Measurements from ENCODE around the gene ARHGAP6. TPM values are rescaled to one million over a fixed set of nuclear protein-coding genes. Genes with fewer than 3 reads are reported as not detected.
A peak's percentile ranks its signal among the peaks of the same experiment; 100 is the strongest.

The ARHGAP6 gene
- total RNA-seq, 1 donor from 2014 or later: 1.2 TPM

- no peak overlapping the region for H3K9ac ChIP-seq
- no peak overlapping the region for H3K27ac ChIP-seq
- Mint-ChIP-seq H3K4me1 (peaks cover 17% of the 10 kb centered on the region), H3K36me3 (peaks cover 2% of the 10 kb centered on the region), H3K4me3 (no peak overlapping the region), H3K27me3 (ENCODE audit: insufficient read depth, low read depth) (peaks cover 4% of the 10 kb centered on the region), H3K27ac (peak overlapping the region; percentile 26), H3K9me3 (no peaks in the 10 kb centered on the region)
- H2AFZ ChIP-seq (replicated peaks): no peak overlapping the region
- H4K20me1 ChIP-seq (ENCODE audit: low read depth): no peaks in the 10 kb centered on the region
- TF ChIP-seq CTCF (IDR thresholded peaks at IDR 0.05) (no peak), EZH2phosphoT487 (IDR thresholded peaks at IDR 0.05) (no peak), EZH2 (IDR thresholded peaks at IDR 0.05) (no peak)
- H3K4me2 ChIP-seq: no peak overlapping the region
- DNase-seq (ENCODE audit: low spot score): peak; percentile 11
- H3K4me3 ChIP-seq: no peak overlapping the region
- H3K27me3 ChIP-seq: no peaks in the 10 kb centered on the region
- H3F3A ChIP-seq (ENCODE audit: low read depth): no peaks in the 10 kb centered on the region
- no peaks in the 10 kb centered on the region for H3K79me2 ChIP-seq (ENCODE audit: low read depth)
- peaks cover 7% of the 10 kb centered on the region for H3K4me1 ChIP-seq
- no peaks in the 10 kb centered on the region for H3K36me3 ChIP-seq
- no peaks in the 10 kb centered on the region for H3K9me3 ChIP-seq (ENCODE audit: low read depth)
Measured at GRCh38 chrX:11151799-11152559, 513.7 kb downstream of the ARHGAP6 start.

- no peak overlapping the region for H3K4me2 ChIP-seq
- H3K9ac ChIP-seq: no peak overlapping the region
- no peak for TF ChIP-seq EZH2phosphoT487 (IDR thresholded peaks at IDR 0.05)
- no peak for TF ChIP-seq CTCF (IDR thresholded peaks at IDR 0.05)
- no peak for TF ChIP-seq EZH2 (IDR thresholded peaks at IDR 0.05)
- no peaks in the 10 kb centered on the region for H3K79me2 ChIP-seq (ENCODE audit: low read depth)
- Mint-ChIP-seq H3K36me3 (no peaks in the 10 kb centered on the region), H3K9me3 (no peaks in the 10 kb centered on the region), H3K27ac (no peak overlapping the region), H3K4me1 (peaks cover 17% of the 10 kb centered on the region), H3K27me3 (ENCODE audit: insufficient read depth, low read depth) (peaks cover 6% of the 10 kb centered on the region), H3K4me3 (no peak overlapping the region)
- H3F3A ChIP-seq (ENCODE audit: low read depth): no peaks in the 10 kb centered on the region
- H3K4me1 ChIP-seq: peaks cover 7% of the 10 kb centered on the region
- H3K27ac ChIP-seq: no peak overlapping the region
- no peak for DNase-seq (ENCODE audit: low spot score)
- no peaks in the 10 kb centered on the region for H3K36me3 ChIP-seq
- no peak overlapping the region for H2AFZ ChIP-seq (replicated peaks)
- no peaks in the 10 kb centered on the region for H3K9me3 ChIP-seq (ENCODE audit: low read depth)
- no peak overlapping the region for H3K4me3 ChIP-seq
- H4K20me1 ChIP-seq (ENCODE audit: low read depth): no peaks in the 10 kb centered on the region
- H3K27me3 ChIP-seq: no peaks in the 10 kb centered on the region
Measured at GRCh38 chrX:11148401-11148800, 517.3 kb downstream of the ARHGAP6 start.

- no peaks in the 10 kb centered on the region for H3K79me2 ChIP-seq (ENCODE audit: low read depth)
- H3K27me3 ChIP-seq: no peaks in the 10 kb centered on the region
- no peak overlapping the region for H3K27ac ChIP-seq
- no peak overlapping the region for H3K4me2 ChIP-seq
- no peak overlapping the region for H3K4me3 ChIP-seq
- H3K36me3 ChIP-seq: no peaks in the 10 kb centered on the region
- H3K9me3 Mint-ChIP-seq: no peaks in the 10 kb centered on the region
- peaks cover under 1% of the 10 kb centered on the region for H3K4me1 ChIP-seq
- H3K4me3 Mint-ChIP-seq: no peak overlapping the region
- H3K27ac Mint-ChIP-seq: no peak overlapping the region
- H3K36me3 Mint-ChIP-seq: no peaks in the 10 kb centered on the region
- H3F3A ChIP-seq (ENCODE audit: low read depth): no peaks in the 10 kb centered on the region
- peaks cover 9% of the 10 kb centered on the region for H3K4me1 Mint-ChIP-seq
- no peak for DNase-seq (ENCODE audit: low spot score)
- H3K9me3 ChIP-seq (ENCODE audit: low read depth): no peaks in the 10 kb centered on the region
- H3K27me3 Mint-ChIP-seq (ENCODE audit: insufficient read depth, low read depth): peaks cover 9% of the 10 kb centered on the region
- H3K9ac ChIP-seq: no peak overlapping the region
- no peak for TF ChIP-seq CTCF (IDR thresholded peaks at IDR 0.05)
- no peak for TF ChIP-seq EZH2 (IDR thresholded peaks at IDR 0.05)
- TF ChIP-seq EZH2phosphoT487 (IDR thresholded peaks at IDR 0.05): no peak
- H4K20me1 ChIP-seq (ENCODE audit: low read depth): no peaks in the 10 kb centered on the region
- no peak overlapping the region for H2AFZ ChIP-seq (replicated peaks)
Measured at GRCh38 chrX:11146411-11146810, 519.3 kb downstream of the ARHGAP6 start.

Measured in neural progenitor cell (in vitro differentiated cells).